KMS-11 (cell line): ENCODE results near the gene MDH2.
"Not testable (repeated sequence)": the region's sequence is repeated elsewhere in the genome, so short reads cannot be mapped to it uniquely, and the experiment has no call there.

Experiments
- H2AFZ ChIP-seq: fragments of 200-600 bp; sonication (generic); 2 replicates; pipeline ENCODE4 v1.6.1; 2016; ENCODE audit warnings: antibody characterized with exemption, mixed run types, low read depth
- H3K27ac ChIP-seq: fragments of 200-600 bp; sonication (generic); 2 replicates; pipeline ENCODE4 v1.6.1; 2016; ENCODE audit warnings: mild to moderate bottlenecking, mixed run types
- H3K27me3 ChIP-seq: fragments of 200-600 bp; sonication (generic); 2 replicates; pipeline ENCODE4 v1.6.1; 2017; ENCODE audit warnings: mild to moderate bottlenecking, low read depth, mixed run types, moderate library complexity; ENCODE audit not compliant: insufficient read depth
- H3K36me3 ChIP-seq: fragments of 200-600 bp; sonication (generic); 2 replicates; pipeline ENCODE4 v1.6.1; 2017; ENCODE audit warnings: mild to moderate bottlenecking, mixed run types; ENCODE audit not compliant: insufficient read depth
- H3K4me1 ChIP-seq: fragments of 200-600 bp; sonication (generic); 2 replicates; pipeline ENCODE4 v1.6.1; 2016; ENCODE audit warnings: mild to moderate bottlenecking, low read depth, mixed run types; ENCODE audit not compliant: poor library complexity, severe bottlenecking
- H3K4me2 ChIP-seq: fragments of 200-600 bp; sonication (generic); 2 replicates; pipeline ENCODE4 v1.7.0; 2016; ENCODE audit warnings: mild to moderate bottlenecking, mixed run types
- H3K4me3 ChIP-seq: fragments of 200-600 bp; sonication (generic); IDR thresholded peaks from 2 replicates; pipeline ENCODE4 v1.6.1; 2017; ENCODE audit warnings: low read depth, low read length, mixed read lengths; ENCODE audit not compliant: insufficient read depth
- H3K79me2 ChIP-seq: fragments of 200-600 bp; sonication (generic); 2 replicates; pipeline ENCODE4 v1.6.1; 2016; ENCODE audit warnings: low read depth, mixed run types; ENCODE audit not compliant: insufficient read depth
- H3K9ac ChIP-seq: fragments of 200-600 bp; sonication (generic); 2 replicates; pipeline ENCODE4 v1.6.1; 2016; ENCODE audit warnings: mild to moderate bottlenecking, mixed run types
- H4K20me1 ChIP-seq: fragments of 200-600 bp; sonication (generic); 2 replicates; pipeline ENCODE4 v1.6.1; 2016; ENCODE audit warnings: mild to moderate bottlenecking, mixed run types; ENCODE audit not compliant: insufficient read depth
- TF ChIP-seq, protein P1 (sequence below): fragments of 200-600 bp; sonication (generic); conservative IDR thresholded peaks from 2 replicates; pipeline ENCODE4 v1.6.1; 2017; ENCODE audit warnings: low read depth, mild to moderate bottlenecking, antibody characterized with exemption, low read length, moderate library complexity, mixed read lengths

MDH2 gene

GRCh38 chr7:76095908-76096307 lies 48.0 kb downstream of the MDH2 start:
- Histone ChIP-seq H3K27me3 (no peaks in the 10 kb centered on the region), H3K4me2 (no peak overlapping the region), H3K36me3 (no peaks in the 10 kb centered on the region), H3K79me2 (no peaks in the 10 kb centered on the region), H3K4me1 (no peaks in the 10 kb centered on the region), H3K9ac (no peak overlapping the region), H4K20me1 (no peaks in the 10 kb centered on the region), H3K4me3 (no peak overlapping the region), H2AFZ (no peak overlapping the region), H3K27ac (no peak overlapping the region)
- TF ChIP-seq, protein P1, sequence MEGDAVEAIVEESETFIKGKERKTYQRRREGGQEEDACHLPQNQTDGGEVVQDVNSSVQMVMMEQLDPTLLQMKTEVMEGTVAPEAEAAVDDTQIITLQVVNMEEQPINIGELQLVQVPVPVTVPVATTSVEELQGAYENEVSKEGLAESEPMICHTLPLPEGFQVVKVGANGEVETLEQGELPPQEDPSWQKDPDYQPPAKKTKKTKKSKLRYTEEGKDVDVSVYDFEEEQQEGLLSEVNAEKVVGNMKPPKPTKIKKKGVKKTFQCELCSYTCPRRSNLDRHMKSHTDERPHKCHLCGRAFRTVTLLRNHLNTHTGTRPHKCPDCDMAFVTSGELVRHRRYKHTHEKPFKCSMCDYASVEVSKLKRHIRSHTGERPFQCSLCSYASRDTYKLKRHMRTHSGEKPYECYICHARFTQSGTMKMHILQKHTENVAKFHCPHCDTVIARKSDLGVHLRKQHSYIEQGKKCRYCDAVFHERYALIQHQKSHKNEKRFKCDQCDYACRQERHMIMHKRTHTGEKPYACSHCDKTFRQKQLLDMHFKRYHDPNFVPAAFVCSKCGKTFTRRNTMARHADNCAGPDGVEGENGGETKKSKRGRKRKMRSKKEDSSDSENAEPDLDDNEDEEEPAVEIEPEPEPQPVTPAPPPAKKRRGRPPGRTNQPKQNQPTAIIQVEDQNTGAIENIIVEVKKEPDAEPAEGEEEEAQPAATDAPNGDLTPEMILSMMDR = no peak

DNA sequence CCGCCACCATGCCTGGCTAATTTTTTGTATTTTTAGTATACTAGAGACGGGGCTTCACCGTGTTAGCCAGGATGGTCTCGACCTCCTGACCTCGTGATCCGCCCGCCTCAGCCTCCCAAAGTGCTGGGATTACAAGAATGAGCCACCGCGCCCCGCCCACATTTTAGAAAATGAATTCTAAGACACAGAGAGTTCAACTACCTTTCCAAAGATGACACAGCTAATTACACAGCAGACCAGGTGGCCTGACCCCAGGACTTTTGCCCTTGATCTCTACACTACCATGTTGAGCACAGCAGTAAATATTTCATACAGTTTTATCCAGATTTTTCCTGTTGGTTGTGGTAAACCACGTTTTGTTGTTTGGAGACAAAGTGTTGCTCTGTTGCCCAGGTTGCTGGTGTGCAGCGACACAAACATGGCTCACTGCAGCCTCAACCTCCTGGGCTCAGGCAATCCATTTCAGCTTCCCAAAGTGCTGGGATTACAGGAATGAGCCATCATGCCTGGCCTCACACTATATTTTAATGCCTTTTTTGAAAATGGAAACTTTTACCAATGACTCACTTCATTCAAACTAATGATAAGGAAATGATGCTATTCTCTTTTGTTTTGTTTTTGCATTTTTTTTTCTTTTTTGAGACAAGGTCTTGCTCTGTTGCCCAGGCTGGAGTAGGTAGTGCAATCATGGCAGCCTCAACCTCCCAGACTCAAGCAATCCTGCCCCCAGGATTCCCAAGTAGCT lies 54.0 kb downstream of the MDH2 start:
- H3K79me2 ChIP-seq, H3K27me3 ChIP-seq, H4K20me1 ChIP-seq, H3K9ac ChIP-seq, H3K36me3 ChIP-seq, H3K4me2 ChIP-seq, H3K4me1 ChIP-seq, H2AFZ ChIP-seq, H3K27ac ChIP-seq, H3K4me3 ChIP-seq: not testable (repeated sequence)

DNA sequence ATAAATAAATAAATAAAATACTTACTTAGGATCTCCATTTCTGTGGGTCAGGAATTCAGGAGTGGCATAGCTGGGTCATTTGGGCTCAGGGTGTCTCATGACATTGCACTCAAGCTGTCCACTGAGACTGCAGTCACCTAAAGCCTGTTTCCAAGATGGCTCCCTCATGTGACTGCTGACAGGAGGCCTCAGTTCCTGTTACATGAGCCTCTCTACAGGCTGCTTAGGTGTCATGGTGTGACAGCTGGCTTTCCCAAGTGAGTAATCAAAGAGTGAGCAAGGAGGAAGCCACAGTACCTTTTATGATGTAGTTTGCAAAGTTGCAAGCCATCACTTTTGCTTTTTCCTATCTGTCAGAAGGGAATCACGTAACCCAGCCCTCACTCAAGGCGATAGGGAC lies 55.9 kb downstream of the MDH2 start:
- H3K9ac ChIP-seq, H4K20me1 ChIP-seq, H3K4me3 ChIP-seq, H2AFZ ChIP-seq, H3K27ac ChIP-seq, H3K4me1 ChIP-seq, H3K36me3 ChIP-seq, H3K4me2 ChIP-seq, H3K79me2 ChIP-seq, H3K27me3 ChIP-seq: not testable (repeated sequence)

GRCh38 chr7:76106130-76106529 lies 58.2 kb downstream of the MDH2 start:
- H3K4me2 ChIP-seq, H3K36me3 ChIP-seq, H3K4me3 ChIP-seq, H3K27ac ChIP-seq, H4K20me1 ChIP-seq, H3K9ac ChIP-seq, H3K4me1 ChIP-seq, H3K79me2 ChIP-seq, H3K27me3 ChIP-seq, H2AFZ ChIP-seq: not testable (repeated sequence)

DNA sequence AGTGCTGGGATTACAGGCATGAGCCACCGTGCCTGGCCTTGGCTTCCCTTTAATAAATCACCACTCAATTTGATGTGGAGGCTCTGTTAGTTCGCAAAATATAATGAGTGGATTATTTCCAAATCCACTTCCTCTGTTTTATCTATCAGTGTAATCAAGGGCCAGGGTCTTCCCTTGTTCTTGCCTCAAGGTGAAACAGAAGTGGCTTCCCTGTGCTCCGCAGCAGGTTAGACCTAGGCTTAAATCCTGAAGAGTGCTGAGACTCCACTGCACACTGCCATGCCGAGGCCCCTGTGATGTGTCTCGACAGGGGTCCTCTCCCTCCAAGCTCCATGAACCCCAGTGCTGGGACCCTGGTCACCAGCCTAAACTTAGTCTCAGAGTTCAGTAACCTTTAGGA lies 59.0 kb downstream of the MDH2 start:
- Histone ChIP-seq H3K27me3 (no peaks in the 10 kb centered on the region), H2AFZ (no peak overlapping the region), H3K4me2 (no peak overlapping the region), H3K4me3 (no peak overlapping the region), H3K9ac (no peak overlapping the region), H3K4me1 (no peaks in the 10 kb centered on the region), H3K27ac (no peak overlapping the region), H3K36me3 (no peaks in the 10 kb centered on the region), H4K20me1 (no peaks in the 10 kb centered on the region), H3K79me2 (no peaks in the 10 kb centered on the region)
- TF ChIP-seq, protein P1 = no peak

- Histone ChIP-seq H3K79me2 (no peaks in the 10 kb centered on the region), H3K4me1 (no peaks in the 10 kb centered on the region), H4K20me1 (no peaks in the 10 kb centered on the region), H3K27me3 (no peaks in the 10 kb centered on the region), H3K27ac (no peak overlapping the region), H3K9ac (no peak overlapping the region), H3K4me3 (no peak overlapping the region), H3K4me2 (no peak overlapping the region), H3K36me3 (no peaks in the 10 kb centered on the region), H2AFZ (no peak overlapping the region)
- TF ChIP-seq, protein P1 = no peak
These were observed 60.8 kb downstream of the MDH2 start for GRCh38 chr7:76108540-76109233.

DNA sequence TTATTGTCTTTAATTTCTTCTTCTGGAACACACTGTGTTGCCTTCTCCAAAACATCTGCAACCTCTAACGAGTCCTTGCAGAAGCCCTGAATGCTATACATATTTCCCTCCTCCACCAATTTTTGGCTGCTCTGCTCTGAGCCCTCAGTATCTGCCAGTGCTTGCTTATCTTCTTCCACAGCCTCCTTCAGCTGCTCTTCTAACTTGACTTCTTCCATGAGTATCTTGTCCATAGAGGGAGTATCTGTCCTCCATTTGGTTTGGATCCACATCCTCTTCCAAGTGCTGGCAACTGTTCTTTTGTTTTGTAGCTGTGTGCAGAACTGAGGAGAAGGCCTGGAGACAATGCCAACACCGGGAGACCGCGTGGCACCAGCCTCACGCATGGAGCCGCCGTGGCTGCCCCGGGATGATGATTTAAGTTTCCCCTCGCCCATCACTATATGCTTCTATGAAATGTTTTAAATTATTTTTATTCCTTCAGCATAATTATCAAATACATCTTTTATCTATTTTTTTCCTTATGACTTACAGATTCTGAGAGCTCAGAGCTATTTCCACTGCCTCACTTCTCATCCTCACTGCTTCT lies 65.2 kb downstream of the MDH2 start:
- not testable (repeated sequence) for H3K27me3 ChIP-seq, H3K9ac ChIP-seq, H4K20me1 ChIP-seq, H3K79me2 ChIP-seq, H3K36me3 ChIP-seq, H3K27ac ChIP-seq, H2AFZ ChIP-seq, H3K4me1 ChIP-seq, H3K4me3 ChIP-seq, H3K4me2 ChIP-seq
